NT2/D1 (cell line): ENCODE data around the gene BIN1.

Experiments used
- DNase-seq: peaks from one replicate; pipeline ENCODE4 v3.0.0-alpha.2; 2011; ENCODE audit warnings: low read depth, low spot score
- H3K27me3 ChIP-seq: 2 replicates; pipeline ENCODE4 v1.6.0; 2011; ENCODE audit warnings: mild to moderate bottlenecking; ENCODE audit not compliant: insufficient read length, insufficient read depth
- H3K36me3 ChIP-seq: 2 replicates; pipeline ENCODE4 v1.6.1; 2011; ENCODE audit warnings: mild to moderate bottlenecking, low read length, mixed read lengths; ENCODE audit not compliant: insufficient read depth, insufficient read length
- H3K4me1 ChIP-seq: 2 replicates; pipeline ENCODE4 v1.5.1; 2011; ENCODE audit not compliant: insufficient read depth, insufficient read length
- H3K4me3 ChIP-seq: 2 replicates; pipeline ENCODE4 v1.5.1; 2011; ENCODE audit warnings: low read depth; ENCODE audit not compliant: insufficient read length
- H3K9ac ChIP-seq: 2 replicates; pipeline ENCODE4 v1.6.0; 2011; ENCODE audit warnings: low read depth; ENCODE audit not compliant: insufficient read length
- H3K9me3 ChIP-seq: 2 replicates; pipeline ENCODE4 v1.5.1; 2011; ENCODE audit warnings: mild to moderate bottlenecking, low read length; ENCODE audit not compliant: insufficient read depth
- SUZ12 ChIP-seq: IDR thresholded peaks from 2 replicates; pipeline ENCODE4 v1.6.1; 2011; ENCODE audit not compliant: insufficient read length, insufficient read depth; ENCODE audit errors: extremely low read depth
- YY1 ChIP-seq: IDR thresholded peaks from 2 replicates; pipeline ENCODE4 v1.6.1; 2011; ENCODE audit not compliant: insufficient read length, insufficient read depth
- ZNF274 ChIP-seq: IDR thresholded peaks from 2 replicates; pipeline ENCODE4 v1.6.1; 2011; ENCODE audit warnings: mild to moderate bottlenecking, low read depth, low read length

The BIN1 gene

GRCh38 chr2:127139766-127140165 lies 32.8 kb upstream of the BIN1 start:
- no peak for TF ChIP-seq ZNF274
- no peak for TF ChIP-seq SUZ12
- no peak for TF ChIP-seq YY1
- H3K9me3 ChIP-seq = no peaks in the 10 kb centered on the region
- no peaks in the 10 kb centered on the region for H3K36me3 ChIP-seq
- DNase-seq = no peak
- H3K9ac ChIP-seq = no peak overlapping the region
- no peaks in the 10 kb centered on the region for H3K27me3 ChIP-seq
- no peak overlapping the region for H3K4me3 ChIP-seq
- H3K4me1 ChIP-seq = peaks cover 10% of the 10 kb centered on the region

GRCh38 chr2:127138281-127138680 lies 31.3 kb upstream of the BIN1 start:
- Histone ChIP-seq H3K9ac (no peak overlapping the region), H3K9me3 (no peaks in the 10 kb centered on the region), H3K4me1 (peaks cover 2% of the 10 kb centered on the region), H3K4me3 (no peak overlapping the region), H3K27me3 (no peaks in the 10 kb centered on the region), H3K36me3 (no peaks in the 10 kb centered on the region)
- TF ChIP-seq ZNF274 (no peak), SUZ12 (no peak), YY1 (no peak)
- no peak for DNase-seq

GRCh38 chr2:127137741-127138140 lies 30.8 kb upstream of the BIN1 start:
- TF ChIP-seq SUZ12 (no peak), ZNF274 (no peak), YY1 (no peak)
- no peak for DNase-seq

GRCh38 chr2:127137225-127137624 lies 30.3 kb upstream of the BIN1 start:
- no peak for DNase-seq
- Histone ChIP-seq H3K9me3 (no peaks in the 10 kb centered on the region), H3K27me3 (no peaks in the 10 kb centered on the region), H3K4me1 (no peaks in the 10 kb centered on the region), H3K4me3 (no peak overlapping the region), H3K9ac (no peak overlapping the region), H3K36me3 (no peaks in the 10 kb centered on the region)
- TF ChIP-seq SUZ12 (no peak), ZNF274 (no peak), YY1 (no peak)

More at GRCh38 chr2:127137741-127138140, 30.8 kb upstream of the BIN1 start:
- Histone ChIP-seq H3K9ac (no peak overlapping the region), H3K4me3 (no peak overlapping the region), H3K9me3 (no peaks in the 10 kb centered on the region), H3K36me3 (no peaks in the 10 kb centered on the region), H3K27me3 (no peaks in the 10 kb centered on the region), H3K4me1 (no peaks in the 10 kb centered on the region)

- TF ChIP-seq ZNF274 (no peak), YY1 (no peak), SUZ12 (no peak)
- no peaks in the 10 kb centered on the region for H3K4me1 ChIP-seq
- H3K9me3 ChIP-seq = no peaks in the 10 kb centered on the region
- H3K9ac ChIP-seq = no peak overlapping the region
- no peaks in the 10 kb centered on the region for H3K27me3 ChIP-seq
- no peaks in the 10 kb centered on the region for H3K36me3 ChIP-seq
- H3K4me3 ChIP-seq = no peak overlapping the region
- no peak for DNase-seq
Measured at GRCh38 chr2:127134833-127135830, 28.2 kb upstream of the BIN1 start.

- Histone ChIP-seq H3K36me3 (no peaks in the 10 kb centered on the region), H3K9ac (no peak overlapping the region), H3K4me1 (no peaks in the 10 kb centered on the region), H3K9me3 (no peaks in the 10 kb centered on the region), H3K4me3 (no peak overlapping the region), H3K27me3 (no peaks in the 10 kb centered on the region)
- no peak for DNase-seq
- no peak for TF ChIP-seq ZNF274
- TF ChIP-seq SUZ12 = no peak
Measured at GRCh38 chr2:127134235-127134634, 27.3 kb upstream of the BIN1 start.

- Histone ChIP-seq H3K4me1 (no peaks in the 10 kb centered on the region), H3K9me3 (no peaks in the 10 kb centered on the region), H3K4me3 (no peak overlapping the region), H3K9ac (no peak overlapping the region), H3K27me3 (no peaks in the 10 kb centered on the region), H3K36me3 (no peaks in the 10 kb centered on the region)
- no peak for DNase-seq
- TF ChIP-seq SUZ12 (no peak), YY1 (no peak), ZNF274 (no peak)
Measured at GRCh38 chr2:127133793-127134192, 26.8 kb upstream of the BIN1 start.
